Fibroblast of mammary gland (primary cell): ENCODE measurements around the gene DLG2.
"Not testable (repeated sequence)": the region's sequence is repeated elsewhere in the genome, so short reads cannot be mapped to it uniquely, and the experiment has no call there.

Source experiments
- DNase-seq: peaks from one replicate; pipeline ENCODE4 v3.0.0-alpha.2; 2010; ENCODE audit warnings: low read depth
- H3K4me3 ChIP-seq: 2 replicates; pipeline ENCODE4 v1.5.1; 2011; ENCODE audit warnings: low read depth, mild to moderate bottlenecking, low read length, moderate library complexity; ENCODE audit not compliant: control insufficient read depth
- TF ChIP-seq, protein P1 (sequence below): conservative IDR thresholded peaks from 2 replicates; pipeline ENCODE4 v1.5.1; 2011; ENCODE audit warnings: low read depth, low read length, inconsistent platforms; ENCODE audit not compliant: control insufficient read depth, insufficient read depth

Gene DLG2

DNA sequence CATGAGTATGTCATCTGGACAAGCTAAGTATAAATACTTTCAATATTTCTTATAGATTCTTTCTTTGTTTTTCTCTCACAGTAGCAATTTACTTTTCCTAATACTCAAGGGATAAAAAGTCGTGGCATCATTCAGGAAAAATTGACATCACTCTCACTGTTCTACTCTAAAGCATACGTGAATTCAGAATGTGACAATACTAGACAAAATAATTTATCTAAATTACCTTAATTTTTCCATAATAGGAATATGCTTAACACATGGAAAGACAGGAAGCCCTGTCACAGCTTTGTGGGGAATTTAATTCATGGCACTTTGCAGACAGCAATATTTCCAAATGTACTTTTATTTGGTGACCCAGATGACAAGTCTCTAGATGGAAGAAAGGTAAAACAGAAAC, 394.6 kb downstream of the DLG2 start:
- DNase-seq = no peak
- TF ChIP-seq, protein P1, sequence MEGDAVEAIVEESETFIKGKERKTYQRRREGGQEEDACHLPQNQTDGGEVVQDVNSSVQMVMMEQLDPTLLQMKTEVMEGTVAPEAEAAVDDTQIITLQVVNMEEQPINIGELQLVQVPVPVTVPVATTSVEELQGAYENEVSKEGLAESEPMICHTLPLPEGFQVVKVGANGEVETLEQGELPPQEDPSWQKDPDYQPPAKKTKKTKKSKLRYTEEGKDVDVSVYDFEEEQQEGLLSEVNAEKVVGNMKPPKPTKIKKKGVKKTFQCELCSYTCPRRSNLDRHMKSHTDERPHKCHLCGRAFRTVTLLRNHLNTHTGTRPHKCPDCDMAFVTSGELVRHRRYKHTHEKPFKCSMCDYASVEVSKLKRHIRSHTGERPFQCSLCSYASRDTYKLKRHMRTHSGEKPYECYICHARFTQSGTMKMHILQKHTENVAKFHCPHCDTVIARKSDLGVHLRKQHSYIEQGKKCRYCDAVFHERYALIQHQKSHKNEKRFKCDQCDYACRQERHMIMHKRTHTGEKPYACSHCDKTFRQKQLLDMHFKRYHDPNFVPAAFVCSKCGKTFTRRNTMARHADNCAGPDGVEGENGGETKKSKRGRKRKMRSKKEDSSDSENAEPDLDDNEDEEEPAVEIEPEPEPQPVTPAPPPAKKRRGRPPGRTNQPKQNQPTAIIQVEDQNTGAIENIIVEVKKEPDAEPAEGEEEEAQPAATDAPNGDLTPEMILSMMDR = no peak
- no peak overlapping the region for H3K4me3 ChIP-seq

DNA sequence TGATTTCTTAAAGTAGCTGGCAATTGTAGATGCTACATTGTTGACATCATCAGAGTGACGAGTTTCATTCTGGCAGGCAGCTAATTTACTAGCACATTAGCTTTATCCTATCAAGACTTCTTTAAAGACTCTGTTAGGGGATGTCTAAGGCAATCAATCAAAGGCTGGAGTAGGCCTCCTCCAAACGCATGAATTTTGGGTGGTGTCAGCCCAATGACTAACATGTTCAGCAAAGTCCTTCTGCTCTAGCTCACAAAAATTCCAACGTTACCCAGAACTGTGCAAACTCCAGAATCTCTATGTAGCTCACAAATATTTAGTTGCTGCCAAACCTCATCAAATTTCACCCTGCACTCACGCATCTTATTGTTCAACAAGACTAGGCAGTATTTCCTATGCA, 395.6 kb downstream of the DLG2 start:
- no peak overlapping the region for H3K4me3 ChIP-seq
- TF ChIP-seq, protein P1 = no peak
- DNase-seq = no peak

DNA sequence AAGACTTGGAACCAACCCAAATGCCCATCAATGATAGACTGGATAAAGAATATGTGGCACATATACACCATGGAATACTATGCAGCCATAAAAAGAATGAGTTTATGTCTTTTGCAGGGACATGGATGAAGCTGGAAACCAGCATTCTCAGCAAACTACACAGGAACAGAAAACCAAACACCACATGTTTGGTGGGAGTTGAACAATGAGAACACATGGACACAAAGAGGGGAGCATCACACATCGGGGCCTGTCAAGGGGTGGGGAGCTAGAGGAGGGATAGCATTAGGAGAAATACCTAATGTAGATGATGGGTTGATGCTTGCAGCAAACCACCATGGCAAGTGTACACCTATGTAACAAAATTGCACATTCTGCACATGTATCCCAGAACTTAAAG, 397.4 kb downstream of the DLG2 start:
- DNase-seq = not testable (repeated sequence)

DNA sequence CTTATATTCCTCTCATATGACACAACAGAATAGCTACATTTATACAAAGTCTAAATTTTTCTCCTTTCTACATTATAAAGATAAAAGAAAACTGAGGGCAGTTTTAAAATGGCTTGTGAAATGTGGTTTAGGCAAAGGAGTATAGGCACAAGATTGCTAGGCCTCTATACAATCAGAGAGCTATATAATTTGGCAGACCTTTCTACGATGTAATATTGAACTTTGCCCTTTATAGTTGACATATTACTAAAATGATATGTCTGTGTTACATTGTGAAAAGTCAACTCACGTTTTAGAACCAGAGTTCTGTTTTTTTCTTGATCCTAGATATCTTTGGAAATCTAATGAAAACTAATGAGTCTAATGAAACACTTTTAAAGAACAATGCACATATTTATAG, 430.2 kb downstream of the DLG2 start:
- TF ChIP-seq, protein P1 = no peak
- no peak overlapping the region for H3K4me3 ChIP-seq
- no peak for DNase-seq

More for the DNA sequence above, 397.4 kb downstream of the DLG2 start:
- H3K4me3 ChIP-seq = not testable (repeated sequence)

DNA sequence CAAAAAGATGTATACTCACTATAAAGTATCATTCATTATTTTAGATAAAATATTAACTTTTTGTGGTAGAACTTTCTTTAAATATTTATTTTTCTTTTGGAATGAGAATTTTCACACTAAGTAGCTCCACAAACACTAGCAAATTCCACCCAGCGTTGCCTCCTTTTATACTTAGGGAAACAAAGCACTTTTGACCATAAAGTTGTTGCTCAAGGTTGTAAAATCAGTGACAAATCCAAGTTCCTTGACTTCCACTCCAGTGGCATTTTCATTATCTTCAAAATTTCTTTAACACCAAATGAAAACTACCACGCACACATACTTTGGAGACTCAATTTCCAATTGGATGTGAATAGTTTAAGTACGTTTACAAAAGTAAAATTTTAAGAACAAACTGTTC, 431.2 kb downstream of the DLG2 start:
- no peak for DNase-seq
- H3K4me3 ChIP-seq = no peak overlapping the region
- TF ChIP-seq, protein P1 = no peak

DNA sequence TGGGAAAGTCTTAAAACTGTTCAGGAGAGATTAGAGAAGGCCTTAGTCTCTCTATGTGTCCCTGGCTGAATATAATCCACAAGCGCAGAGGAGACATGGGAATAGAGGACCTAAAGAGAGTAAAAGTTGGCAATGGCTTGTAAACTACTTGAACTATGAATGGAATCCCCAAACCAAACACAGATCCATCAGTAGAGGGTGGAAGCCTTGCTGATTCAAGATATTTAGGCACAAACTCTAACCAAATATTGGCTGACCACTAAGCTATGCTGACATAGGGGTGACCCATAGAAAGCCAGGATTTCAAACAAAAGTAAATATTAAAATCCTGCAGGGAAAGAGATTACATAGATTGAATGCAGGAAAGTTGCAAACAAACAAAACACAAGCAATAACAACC, 439.2 kb downstream of the DLG2 start:
- no peak overlapping the region for H3K4me3 ChIP-seq
- DNase-seq = no peak
- TF ChIP-seq, protein P1 = no peak

DNA sequence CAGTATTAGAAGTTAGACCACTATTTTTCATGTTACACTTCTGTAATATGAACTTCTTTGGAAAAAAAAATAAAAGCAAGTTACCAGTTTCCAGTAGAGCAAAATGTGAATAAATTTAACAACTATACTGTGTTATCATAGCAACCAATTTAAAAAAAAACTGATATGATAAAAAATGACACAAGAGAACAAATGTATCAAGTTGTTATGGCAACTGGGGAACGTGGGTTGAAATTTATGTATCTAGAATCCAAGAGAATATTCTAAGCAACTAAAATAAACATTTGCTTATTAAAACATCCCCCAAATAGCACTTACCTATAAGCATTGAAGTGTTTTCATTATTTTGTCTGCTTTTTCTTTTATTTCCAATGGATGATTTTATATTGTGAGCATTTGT, 442.4 kb downstream of the DLG2 start:
- DNase-seq = no peak
- TF ChIP-seq, protein P1 = no peak
- no peak overlapping the region for H3K4me3 ChIP-seq
